Measurements from ENCODE around the gene CDC123.
"Not testable (repeated sequence)": the region's sequence is repeated elsewhere in the genome, so short reads cannot be mapped to it uniquely, and the experiment has no call there.

The CDC123 gene

DNA sequence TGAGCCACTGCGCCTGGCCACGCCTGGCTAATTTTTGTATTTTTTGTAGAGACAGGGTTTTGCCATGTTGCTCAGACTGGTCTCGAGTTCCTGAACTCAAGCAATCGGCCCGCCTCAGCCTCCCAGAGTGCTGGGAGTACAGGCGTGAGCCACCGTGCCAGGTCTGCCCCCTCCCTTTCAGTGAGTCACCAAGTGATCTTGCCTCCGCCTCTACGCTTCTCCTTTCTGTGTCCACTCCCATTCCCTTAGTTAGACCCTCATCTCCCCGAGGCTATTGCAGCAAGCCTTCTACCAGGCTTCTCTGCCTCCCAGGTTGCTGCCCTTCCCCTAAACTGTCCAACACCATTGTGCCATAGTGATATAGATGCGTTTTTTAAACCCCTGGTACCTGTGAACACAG, 32.9 kb downstream of the CDC123 start:
- no peak overlapping the region for H3K4me3 ChIP-seq (ENCODE audit: low read depth, low read length)

DNA sequence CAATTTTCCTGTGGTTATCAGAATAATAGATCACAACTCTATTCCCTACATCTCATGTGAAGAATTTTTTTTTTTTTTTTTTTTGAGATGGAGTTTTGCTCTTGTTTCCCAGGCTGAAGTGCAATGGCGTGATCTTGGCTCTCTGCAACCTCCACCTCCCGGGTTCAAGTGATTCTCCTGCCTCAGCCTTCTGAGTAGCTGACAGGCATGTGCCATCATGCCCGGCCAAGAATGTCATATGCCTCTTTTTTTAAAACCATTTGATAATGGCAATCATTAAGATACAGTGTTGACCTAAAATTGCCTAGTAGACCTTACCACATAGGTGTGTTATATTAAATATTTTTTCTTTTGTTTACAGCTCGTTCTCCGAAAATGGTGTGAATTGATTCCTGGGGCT, 38.7 kb downstream of the CDC123 start:
- DNase-seq (ENCODE audit: low read depth); H3K4me3 ChIP-seq (ENCODE audit: low read depth, low read length): not testable (repeated sequence)

More for the DNA sequence above, 32.9 kb downstream of the CDC123 start:
- no peak for DNase-seq (ENCODE audit: low read depth)
- TF ChIP-seq, protein P1, sequence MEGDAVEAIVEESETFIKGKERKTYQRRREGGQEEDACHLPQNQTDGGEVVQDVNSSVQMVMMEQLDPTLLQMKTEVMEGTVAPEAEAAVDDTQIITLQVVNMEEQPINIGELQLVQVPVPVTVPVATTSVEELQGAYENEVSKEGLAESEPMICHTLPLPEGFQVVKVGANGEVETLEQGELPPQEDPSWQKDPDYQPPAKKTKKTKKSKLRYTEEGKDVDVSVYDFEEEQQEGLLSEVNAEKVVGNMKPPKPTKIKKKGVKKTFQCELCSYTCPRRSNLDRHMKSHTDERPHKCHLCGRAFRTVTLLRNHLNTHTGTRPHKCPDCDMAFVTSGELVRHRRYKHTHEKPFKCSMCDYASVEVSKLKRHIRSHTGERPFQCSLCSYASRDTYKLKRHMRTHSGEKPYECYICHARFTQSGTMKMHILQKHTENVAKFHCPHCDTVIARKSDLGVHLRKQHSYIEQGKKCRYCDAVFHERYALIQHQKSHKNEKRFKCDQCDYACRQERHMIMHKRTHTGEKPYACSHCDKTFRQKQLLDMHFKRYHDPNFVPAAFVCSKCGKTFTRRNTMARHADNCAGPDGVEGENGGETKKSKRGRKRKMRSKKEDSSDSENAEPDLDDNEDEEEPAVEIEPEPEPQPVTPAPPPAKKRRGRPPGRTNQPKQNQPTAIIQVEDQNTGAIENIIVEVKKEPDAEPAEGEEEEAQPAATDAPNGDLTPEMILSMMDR (IDR thresholded peaks at IDR 0.05; ENCODE audit: low read depth, low read length, missing control alignments), result no peak

DNA sequence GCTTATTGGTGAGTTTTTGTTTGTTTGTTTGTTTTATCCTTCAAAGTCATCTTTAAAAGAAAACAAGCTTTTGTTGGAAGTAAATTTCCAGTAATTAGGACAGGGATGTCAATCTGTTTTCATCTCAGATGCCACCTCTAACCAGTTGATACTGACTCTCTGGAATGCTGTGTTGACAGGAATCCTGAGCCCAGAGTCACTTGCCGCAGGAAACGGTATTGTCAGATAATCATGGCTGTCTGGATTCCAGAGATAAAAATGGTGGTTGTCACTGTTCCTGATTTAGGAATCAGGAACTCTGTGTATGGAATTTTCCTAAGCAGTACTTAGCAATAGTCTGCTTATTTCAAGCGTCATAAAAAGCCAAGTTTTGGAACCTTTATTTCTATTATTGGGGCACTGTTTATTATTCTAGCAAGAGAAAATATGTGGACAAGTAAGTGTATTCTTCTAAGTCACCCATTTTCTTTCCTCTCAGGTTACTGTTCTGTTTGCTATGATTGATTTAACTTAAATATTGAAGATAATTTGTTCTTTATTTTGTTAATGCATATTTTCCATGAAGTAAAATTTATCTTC, 39.2 kb downstream of the CDC123 start:
- DNase-seq (ENCODE audit: low read depth), result no peak
- H3K4me3 ChIP-seq (ENCODE audit: low read depth, low read length), result no peak overlapping the region
- TF ChIP-seq, protein P1 (IDR thresholded peaks at IDR 0.05; ENCODE audit: low read depth, low read length, missing control alignments), result no peak

DNA sequence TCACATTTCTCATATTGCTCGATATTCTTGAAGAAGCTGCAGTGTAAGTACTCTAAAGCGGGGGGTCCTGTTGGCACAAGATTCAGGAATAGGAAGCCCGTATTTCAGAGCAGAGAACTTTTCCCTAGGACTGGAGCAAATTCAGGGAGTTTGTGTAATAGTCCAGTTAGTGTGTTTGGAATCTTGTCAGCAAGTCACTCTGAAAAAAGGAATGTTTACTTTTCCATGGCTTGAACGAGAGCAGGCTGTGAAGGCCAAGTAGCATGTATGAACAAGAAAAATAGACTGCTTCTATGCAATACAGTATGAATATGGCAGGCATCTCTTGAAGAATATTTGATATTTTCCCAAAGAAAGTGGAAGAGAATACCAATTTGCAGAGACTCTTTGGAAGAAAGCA, 39.8 kb downstream of the CDC123 start:
- TF ChIP-seq, protein P1 (IDR thresholded peaks at IDR 0.05; ENCODE audit: low read depth, low read length, missing control alignments), result no peak
- H3K4me3 ChIP-seq (ENCODE audit: low read depth, low read length), result no peak overlapping the region
- DNase-seq (ENCODE audit: low read depth), result no peak

DNA sequence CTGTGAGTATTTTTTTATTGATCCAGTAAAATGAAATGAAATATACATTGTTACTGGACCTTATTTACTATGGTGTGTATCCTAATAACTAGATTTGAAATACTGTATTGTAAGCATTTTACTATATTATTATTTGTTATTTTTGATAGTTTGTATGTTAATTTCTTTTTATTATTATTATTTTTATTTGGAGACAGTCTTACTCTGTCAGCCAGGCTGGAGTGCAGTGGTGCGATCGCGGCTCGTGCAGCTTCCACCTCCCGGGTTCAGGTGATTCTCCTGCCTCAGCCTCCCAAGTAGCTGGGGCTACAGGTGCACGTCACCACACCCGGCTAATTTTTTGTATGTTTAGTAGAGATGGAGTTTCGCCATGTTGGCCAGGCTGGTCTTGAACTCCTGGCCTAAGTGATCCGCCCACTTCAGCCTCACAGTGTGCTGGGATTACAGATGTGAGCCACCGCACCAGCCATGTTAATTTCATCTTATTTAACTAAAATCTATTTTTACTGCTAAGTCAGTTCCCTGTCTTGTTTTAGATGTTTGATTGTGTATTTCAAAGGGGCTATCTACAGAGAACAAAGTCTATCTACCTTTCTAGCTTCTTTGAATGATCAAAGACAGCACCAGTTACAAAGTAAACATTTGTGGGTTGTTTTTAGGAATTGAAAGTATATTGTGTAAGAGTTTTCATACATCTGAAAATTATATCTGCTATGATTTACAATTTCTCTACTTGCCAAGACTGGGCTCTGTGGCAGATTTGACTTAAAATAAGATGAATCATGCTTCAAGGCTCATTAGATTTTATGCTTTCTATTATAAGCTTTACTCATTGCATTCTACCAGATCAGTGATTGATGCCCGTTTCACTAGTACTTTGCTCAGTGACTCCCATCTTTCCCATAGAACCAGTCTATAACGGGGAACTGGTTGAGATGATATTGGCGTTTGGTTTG, 41.6 kb downstream of the CDC123 start:
- no peak for DNase-seq (ENCODE audit: low read depth)
- H3K4me3 ChIP-seq (ENCODE audit: low read depth, low read length), result no peak overlapping the region
- TF ChIP-seq, protein P1 (IDR thresholded peaks at IDR 0.05; ENCODE audit: low read depth, low read length, missing control alignments), result no peak

DNA sequence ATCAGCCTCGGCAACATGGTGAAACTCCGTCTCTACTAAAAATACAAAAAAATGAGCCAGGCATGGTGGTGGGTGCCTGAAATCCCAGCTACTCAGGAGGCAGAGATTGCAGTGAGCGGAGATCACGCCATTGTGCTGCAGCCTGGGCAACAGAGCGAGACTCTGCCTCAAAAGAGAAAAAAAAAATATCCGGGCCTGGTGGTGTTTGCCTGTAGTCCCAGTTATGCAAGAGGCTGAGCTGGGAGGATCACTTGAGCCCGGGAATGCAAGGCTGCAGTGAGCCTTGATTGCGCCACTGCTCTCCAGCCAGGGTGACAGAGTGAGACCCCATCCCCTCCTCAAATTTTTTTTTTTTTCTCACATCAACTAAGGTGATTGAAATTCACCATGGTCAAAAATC, 42.8 kb downstream of the CDC123 start:
- no peak for DNase-seq (ENCODE audit: low read depth)
- no peak overlapping the region for H3K4me3 ChIP-seq (ENCODE audit: low read depth, low read length)
- TF ChIP-seq, protein P1 (IDR thresholded peaks at IDR 0.05; ENCODE audit: low read depth, low read length, missing control alignments), result no peak

DNA sequence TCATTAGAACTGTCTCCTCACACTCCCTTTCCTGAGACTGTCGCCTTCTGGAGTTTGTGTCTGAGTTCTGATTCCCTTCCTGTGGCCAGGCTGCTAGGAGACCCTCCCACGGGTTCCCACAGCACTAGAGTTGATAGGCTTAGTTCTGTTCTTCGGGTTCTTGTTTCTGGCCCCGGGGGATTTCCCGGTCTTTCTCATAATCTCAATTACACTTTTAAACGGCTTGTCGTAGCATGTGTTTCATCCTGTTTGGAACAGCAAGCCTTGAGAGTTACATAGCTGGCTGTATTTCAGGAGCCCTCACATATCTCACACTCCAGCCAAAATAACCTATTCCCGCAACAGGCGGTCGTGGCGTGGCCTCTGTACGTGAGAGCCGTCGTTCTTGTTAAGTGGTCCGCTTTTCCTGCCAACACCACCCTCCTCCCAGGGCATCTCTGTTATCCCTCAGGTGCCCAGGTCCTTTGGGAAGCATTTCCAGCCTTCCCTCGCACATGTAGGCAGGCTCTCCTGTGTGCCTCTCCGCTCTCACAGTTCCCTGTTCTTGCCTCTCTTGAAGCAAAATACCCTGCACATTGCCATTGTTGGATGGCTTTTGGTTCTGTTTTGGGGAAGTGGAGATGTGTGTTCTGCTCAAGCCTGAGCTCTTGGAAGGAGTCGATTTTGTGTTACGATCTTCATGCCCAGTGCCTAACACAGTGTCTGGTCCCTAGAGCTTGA, 46.0 kb downstream of the CDC123 start:
- no peak for DNase-seq (ENCODE audit: low read depth)
- no peak overlapping the region for H3K4me3 ChIP-seq (ENCODE audit: low read depth, low read length)
- TF ChIP-seq, protein P1 (IDR thresholded peaks at IDR 0.05; ENCODE audit: low read depth, low read length, missing control alignments), result no peak

All from GM12864 (cell line).